Right lobe of liver (tissue), 6 donors: ENCODE measurements around the gene SCN4B. TPM values are rescaled to one million over a fixed set of nuclear protein-coding genes. Genes with fewer than 3 reads are reported as not detected.
A peak's percentile ranks its signal among the peaks of the same experiment; 100 is the strongest.
"Not testable (repeated sequence)": the region's sequence is repeated elsewhere in the genome, so short reads cannot be mapped to it uniquely, and the experiment has no call there.

Experiments used
- ATAC-seq, 4 donors: fragments of 200-7000 bp; cut with Tn5 transposase; one replicate each; pipeline ENCODE4 v1.9.1; 2020; ENCODE audit warnings: mild to moderate bottlenecking in 4 of 4, moderate library complexity in 4 of 4
- DNase-seq, 3 donors: peaks; one replicate each; pipeline ENCODE4 v3.0.0-alpha.2; 2020
- H3K27ac ChIP-seq, 3 donors: fragments of 200-600 bp; one replicate each; pipeline ENCODE4 v1.8.0; 2022
- H3K27me3 ChIP-seq, 2 donors: fragments of 200-600 bp; one replicate each; pipeline ENCODE4 v1.8.0; 2022
- H3K36me3 ChIP-seq, 4 donors: fragments of 200-600 bp; sonication (generic) in 1 of 4; one replicate each; pipeline versions ENCODE4 v1.5.1 to v1.8.0; 2017 to 2022; ENCODE audit warnings: control low read depth in 1 of 4
- H3K4me1 ChIP-seq, 4 donors: fragments of 200-600 bp; sonication (generic) in 1 of 4; one replicate each; pipeline versions ENCODE4 v1.5.1 to v1.8.0; 2017 to 2022; ENCODE audit warnings: control low read depth in 1 of 4
- H3K4me3 ChIP-seq, 3 donors: fragments of 200-600 bp; one replicate each; pipeline ENCODE4 v1.8.0; 2022
- H3K9me3 ChIP-seq, 4 donors: fragments of 200-600 bp; sonication (generic) in 1 of 4; one replicate each; pipeline versions ENCODE4 v1.5.1 to v1.8.0; 2017 to 2022; ENCODE audit warnings: control low read depth in 1 of 4
- POLR2A ChIP-seq: fragments of 450-650 bp; IDR thresholded peaks from one replicate; pipeline ENCODE4 v1.6.1; 2017; ENCODE audit warnings: antibody characterized with exemption, mild to moderate bottlenecking
- WGBS: methylation state at CpG from one replicate; pipeline ENCODE4 v1.1.6; 2018; ENCODE audit warnings: low coverage, low lambda C conversion rate; ENCODE audit not compliant: insufficient coverage; ENCODE audit errors: missing lambda C conversion rate; 5-methylcytosine and 5-hydroxymethylcytosine counted together
- intact Hi-C, 2 donors: fragments of 100-400 bp; cut with DNase I; formaldehyde crosslinking; loops; one replicate each; pipeline versions ENCODE4 v1.11.2 to v1.14.1; 2022
- total RNA-seq, 6 experiments: library from RNA; depleted of rRNA in 2 of 6; stranded (reverse); fragments of >200 nt in 2 of 6; fragmentation: NEBNext Ultra II Directional in 3 of 6; extraction: Animal tissue kit (Norgen Biotek cat#: 25700) in 3 of 6; gene quantifications; one replicate each; pipeline versions ENCODE4 v1.1.0 to v1.2.4, GENCODE V29; 2016 to 2023
- TF ChIP-seq, protein P1 (sequence below), 4 donors: fragments of 200-600 bp in 3 of 4; fragments of 450-650 bp in 1 of 4; IDR thresholded peaks; one replicate each; pipeline versions ENCODE4 v1.5.1 to v1.8.0; 2016 to 2022; ENCODE audit warnings: antibody characterized with exemption in 4 of 4, mild to moderate bottlenecking in 2 of 4
- donor health status: DM: no; HTN: yes; CAD: no.
- donor health status: DM: no; HTN: no; CAD: no.
- donor health status: DM: no; HTN: no; CAD: no.
- donor health status: DM: no; HTN: yes; CAD: no.
- donor health status: DM: no; HTN: yes; CAD: no.

Gene SCN4B
- total RNA-seq, 6 experiments from 2014 or later: 0.11 to 0.30 (median 0.23) TPM

DNA sequence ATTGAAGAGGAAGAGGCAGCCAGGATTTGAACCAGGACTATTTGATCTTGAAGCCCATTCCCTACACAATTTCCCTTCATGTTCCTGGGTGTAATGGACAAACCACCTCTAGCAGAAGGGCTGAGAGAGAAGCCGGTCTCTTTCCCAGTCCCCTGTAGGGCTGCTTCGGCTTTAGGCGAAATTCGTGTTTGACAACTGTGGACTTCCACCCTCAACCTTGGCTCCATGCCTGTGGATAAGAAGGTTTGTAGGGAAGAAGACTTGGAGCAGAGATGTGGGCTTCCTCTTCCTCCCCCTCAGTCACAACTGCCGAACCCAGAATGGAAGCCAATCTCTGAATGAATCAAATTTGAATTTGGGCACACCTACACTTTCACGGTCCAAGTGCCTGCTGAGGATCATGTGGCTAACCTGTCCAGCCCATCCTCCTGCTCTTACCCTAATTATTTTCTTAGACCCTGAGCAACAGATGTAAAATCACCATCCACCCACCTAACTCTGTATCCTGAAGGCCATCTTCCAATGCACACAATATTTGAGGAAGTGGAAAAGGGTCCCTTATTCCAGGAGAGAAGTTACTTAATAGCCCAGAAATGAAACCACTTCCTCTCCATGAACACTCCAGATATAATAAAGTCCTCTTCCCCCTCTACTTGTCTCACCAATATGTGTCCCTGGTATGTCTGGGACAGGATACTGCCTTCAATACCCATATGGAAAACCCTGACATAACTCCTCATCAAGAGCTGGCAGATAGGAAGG, 33.9 kb upstream of the SCN4B start:
- Histone ChIP-seq H3K4me3 (no peak overlapping the region), H3K36me3 (no peaks in the 10 kb centered on the region), H3K4me1 (peaks cover 0 to 15% (median 0%) of the 10 kb centered on the region in 4 donors), H3K27ac (no peak overlapping the region), H3K27me3 (no peaks in the 10 kb centered on the region), H3K9me3 (no peaks in the 10 kb centered on the region)
- TF ChIP-seq POLR2A: no peak
- TF ChIP-seq, protein P1, sequence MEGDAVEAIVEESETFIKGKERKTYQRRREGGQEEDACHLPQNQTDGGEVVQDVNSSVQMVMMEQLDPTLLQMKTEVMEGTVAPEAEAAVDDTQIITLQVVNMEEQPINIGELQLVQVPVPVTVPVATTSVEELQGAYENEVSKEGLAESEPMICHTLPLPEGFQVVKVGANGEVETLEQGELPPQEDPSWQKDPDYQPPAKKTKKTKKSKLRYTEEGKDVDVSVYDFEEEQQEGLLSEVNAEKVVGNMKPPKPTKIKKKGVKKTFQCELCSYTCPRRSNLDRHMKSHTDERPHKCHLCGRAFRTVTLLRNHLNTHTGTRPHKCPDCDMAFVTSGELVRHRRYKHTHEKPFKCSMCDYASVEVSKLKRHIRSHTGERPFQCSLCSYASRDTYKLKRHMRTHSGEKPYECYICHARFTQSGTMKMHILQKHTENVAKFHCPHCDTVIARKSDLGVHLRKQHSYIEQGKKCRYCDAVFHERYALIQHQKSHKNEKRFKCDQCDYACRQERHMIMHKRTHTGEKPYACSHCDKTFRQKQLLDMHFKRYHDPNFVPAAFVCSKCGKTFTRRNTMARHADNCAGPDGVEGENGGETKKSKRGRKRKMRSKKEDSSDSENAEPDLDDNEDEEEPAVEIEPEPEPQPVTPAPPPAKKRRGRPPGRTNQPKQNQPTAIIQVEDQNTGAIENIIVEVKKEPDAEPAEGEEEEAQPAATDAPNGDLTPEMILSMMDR (IDR thresholded peaks at IDR 0.05): no peak
- intact Hi-C loops: no loop called here
- 45% methylated on average over 6 of the region's 6 CpGs for WGBS
- ATAC-seq (peak; percentile 58 to 74 (median 70)), DNase-seq (peak in 1 of 3 donors; percentile 72)

DNA sequence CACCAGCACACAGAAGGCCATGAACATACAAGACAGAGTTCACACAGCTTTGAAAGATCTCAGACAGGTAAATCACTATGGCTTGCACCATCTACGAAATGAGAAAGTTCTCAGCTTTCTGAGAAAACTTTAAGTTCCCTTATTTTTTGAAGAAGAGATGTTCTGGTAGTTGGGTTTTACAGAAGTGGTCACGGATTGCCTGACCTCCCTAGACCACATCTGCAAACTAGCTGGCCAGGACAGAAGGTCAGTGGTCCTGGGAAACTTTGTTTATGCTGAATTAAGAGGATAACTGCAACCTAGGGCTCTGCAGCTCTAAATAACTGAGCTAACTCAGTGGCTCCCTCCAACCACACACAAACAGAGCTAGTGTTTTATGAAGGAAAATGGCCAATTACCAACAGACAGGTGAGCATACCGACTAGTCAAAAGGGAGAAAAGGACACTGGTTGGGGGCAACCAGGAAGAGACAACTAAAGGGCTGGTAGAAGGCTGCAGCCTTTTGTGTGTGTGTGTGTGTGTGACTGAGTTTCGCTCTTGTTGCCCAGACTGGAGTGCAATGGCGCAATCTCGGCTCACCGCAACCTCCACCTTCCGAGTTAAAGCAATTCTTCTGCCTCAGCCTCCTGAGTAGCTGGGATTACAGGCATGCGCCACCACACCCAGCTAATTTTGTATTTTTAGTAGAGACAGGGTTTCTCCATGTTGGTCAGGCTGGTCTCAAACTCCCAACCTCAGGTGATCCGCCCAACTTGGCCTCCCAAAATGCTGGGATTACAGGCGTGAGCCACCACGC, 32.4 kb upstream of the SCN4B start:
- no peak overlapping the region for H3K27ac ChIP-seq
- no peak for DNase-seq
- no peak overlapping the region for H3K4me3 ChIP-seq
- peak in 3 of 4 donors; percentile 35 to 44 (median 37) for ATAC-seq
- no peaks in the 10 kb centered on the region for H3K9me3 ChIP-seq
- no peaks in the 10 kb centered on the region for H3K27me3 ChIP-seq
- 84% methylated on average over 12 of the region's 12 CpGs for WGBS
- H3K4me1 ChIP-seq: peaks cover 0 to 6% (median 0%) of the 10 kb centered on the region in 4 donors
- no peak for TF ChIP-seq POLR2A
- TF ChIP-seq, protein P1 (IDR thresholded peaks at IDR 0.05): no peak
- intact Hi-C loops: no loop called here
- no peaks in the 10 kb centered on the region for H3K36me3 ChIP-seq

DNA sequence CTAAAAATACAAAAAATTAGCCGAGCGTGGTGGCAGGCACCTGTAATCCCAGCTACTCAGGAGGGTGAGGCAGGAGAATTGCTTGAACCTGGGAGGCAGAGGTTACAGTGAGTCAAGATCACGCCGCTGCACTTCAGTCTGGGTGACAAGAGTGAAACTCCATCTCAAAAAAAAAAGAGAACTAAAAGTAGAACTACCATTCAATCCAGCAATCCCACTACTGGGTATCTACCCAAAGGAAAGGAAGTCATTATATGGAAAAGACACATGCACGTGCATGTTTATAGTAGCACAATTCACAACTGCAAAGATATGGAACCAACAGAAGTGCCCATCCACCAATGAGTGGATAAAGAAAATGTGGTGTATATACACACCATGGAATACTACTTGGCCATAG, 31.1 kb upstream of the SCN4B start:
- peak in 1 of 4 donors; percentile 29 for ATAC-seq
- DNase-seq, H3K4me3 ChIP-seq, intact Hi-C loops, H3K27me3 ChIP-seq, H3K4me1 ChIP-seq, H3K27ac ChIP-seq, H3K36me3 ChIP-seq, H3K9me3 ChIP-seq: not testable (repeated sequence)
- 79% methylated on average over 5 of the region's 5 CpGs for WGBS

DNA sequence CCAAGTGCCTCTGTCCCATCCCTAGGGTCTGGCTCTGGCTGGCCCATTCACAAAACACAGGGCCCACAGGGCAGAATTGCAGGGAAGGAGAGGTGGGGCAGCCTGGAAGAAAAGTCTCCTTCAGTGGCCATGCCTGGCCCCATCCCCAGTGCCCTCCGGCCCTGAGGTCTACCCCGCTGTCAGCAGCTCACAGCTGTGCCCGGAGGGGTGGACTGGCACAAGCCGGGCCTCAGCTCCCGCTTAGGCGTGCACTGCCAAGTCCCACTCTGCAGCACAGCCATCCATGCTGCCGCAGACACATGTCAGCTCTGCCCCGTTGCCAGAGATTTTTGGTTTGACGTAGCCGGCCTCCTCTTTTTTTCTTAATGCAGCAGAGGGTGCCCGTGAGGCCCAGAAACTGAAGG, 27.7 kb upstream of the SCN4B start:
- Histone ChIP-seq H3K4me1 (peaks cover 0 to 5% (median 2%) of the 10 kb centered on the region in 4 donors), H3K27me3 (no peaks in the 10 kb centered on the region), H3K27ac (no peak overlapping the region), H3K36me3 (no peaks in the 10 kb centered on the region), H3K9me3 (no peaks in the 10 kb centered on the region), H3K4me3 (no peak overlapping the region)
- peak in 1 of 4 donors; percentile 10 for ATAC-seq
- 33% methylated on average over 1 of the region's 11 CpGs for WGBS
- peak in 2 of 3 donors; percentile 43 to 45 for DNase-seq
- no peak for TF ChIP-seq POLR2A
- TF ChIP-seq, protein P1 (IDR thresholded peaks at IDR 0.05): no peak
- intact Hi-C loops: no loop called here

DNA sequence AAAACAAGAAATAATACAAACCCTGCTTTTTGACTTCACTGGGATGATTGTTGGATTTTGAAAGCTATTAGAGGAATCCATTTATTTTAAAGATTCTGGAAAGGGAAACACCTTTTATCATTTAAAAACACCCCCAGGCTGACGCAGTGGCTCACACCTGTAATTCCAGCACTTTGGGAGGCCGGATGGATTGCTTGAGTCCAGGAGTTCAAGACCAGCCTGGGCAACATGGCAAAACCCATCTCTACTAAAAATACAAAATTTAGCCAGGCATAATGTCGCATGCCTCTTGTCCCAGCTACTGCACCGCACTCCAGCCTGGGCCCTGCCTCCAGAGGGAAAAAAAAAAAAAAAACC, 24.1 kb upstream of the SCN4B start:
- no peak for ATAC-seq
- no peak for DNase-seq
- H3K27ac ChIP-seq: no peak overlapping the region
- no peaks in the 10 kb centered on the region for H3K36me3 ChIP-seq
- H3K4me1 ChIP-seq: peaks cover 0 to 12% (median 6%) of the 10 kb centered on the region in 4 donors
- no peaks in the 10 kb centered on the region for H3K9me3 ChIP-seq
- TF ChIP-seq POLR2A: no peak
- TF ChIP-seq, protein P1 (IDR thresholded peaks at IDR 0.05): no peak
- 78% methylated on average over 2 of the region's 4 CpGs for WGBS
- H3K27me3 ChIP-seq: no peaks in the 10 kb centered on the region
- no peak overlapping the region for H3K4me3 ChIP-seq
- intact Hi-C loops: no loop called here
